Measurements from ENCODE around the gene COX6A1. TPM values are rescaled to one million over a fixed set of nuclear protein-coding genes. Genes with fewer than 3 reads are reported as not detected.

COX6A1 gene
- total and polyA plus RNA-seq, 2 of the 13 experiments (the other 11 are each of a cell fraction or from before 2014, with no cell fraction given), result 542 to 673 TPM

DNA sequence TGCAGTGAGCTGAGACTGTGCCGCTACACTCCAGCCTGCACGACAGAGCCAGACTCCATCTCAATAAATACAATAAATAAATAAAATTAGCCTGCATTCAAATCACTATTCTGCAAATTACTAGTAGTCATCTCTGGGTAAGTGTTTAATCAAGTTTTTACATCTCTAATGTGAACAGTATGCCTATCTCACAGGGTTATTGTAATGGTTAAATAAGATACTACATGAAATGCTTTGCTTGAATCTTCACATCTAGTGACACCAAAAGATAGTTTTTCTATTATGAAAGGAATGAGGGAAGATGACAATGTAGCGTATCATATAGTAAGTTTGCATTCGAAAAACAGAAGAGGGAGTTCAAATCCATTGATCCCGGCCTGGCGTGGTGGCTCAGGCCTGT, 29.5 kb downstream of the COX6A1 start:
- intact Hi-C loops (cut with micrococcal nuclease; ENCODE audit: unreplicated experiment) (loop anchor here (2.0 kb wide), 1 partner anchor 29 kb away; the partner anchor contains the start of gene COX6A1), in situ Hi-C loops (cut with HindIII; ENCODE audit: extremely low pct_ligation_motif_present, low pct_unique_long_range_greater_than_20kb) (no loop called here)
- Histone ChIP-seq H2AFZ (ENCODE audit: low read length) (no peak overlapping the region), H4K20me1 (ENCODE audit: insufficient read depth, low read length) (peaks cover 30% of the 10 kb centered on the region), H3K27ac (ENCODE audit: extremely low read length, insufficient read depth, low read length) (no peak overlapping the region), H3K4me2 (ENCODE audit: low read depth, low read length) (peak overlapping the region; percentile 86), H3K36me3 (replicated peaks in 1 of 2; ENCODE audit: control insufficient read depth in 1 of 2, insufficient read depth in 2 of 2, low read length in 2 of 2) (peaks cover 17 to 43% of the 10 kb centered on the region in 2 experiments), H3K4me3 (replicated peaks in 1 of 3; ENCODE audit: insufficient read depth in 1 of 3, low read depth in 2 of 3, low read length in 3 of 3) (no peak overlapping the region; a peak in 1 of 6 replicates), H3K27me3 (ENCODE audit: control insufficient read depth in 1 of 2, insufficient read depth in 2 of 2, low read length in 2 of 2) (no peaks in the 10 kb centered on the region; a peak in 1 of 5 replicates), H3K9ac (ENCODE audit: insufficient read depth, low read depth, low read length) (peak overlapping the region; percentile 90; the same call in 1 of the 2 replicates), H3K79me2 (ENCODE audit: insufficient read depth, low read length) (peaks cover 46% of the 10 kb centered on the region), H3K4me1 (ENCODE audit: insufficient read depth, low read length) (peaks cover 46% of the 10 kb centered on the region), H3K9me3 (ENCODE audit: low read length) (no peaks in the 10 kb centered on the region)
- BruUV-seq (replicated peaks), result no TSS peak
- DNase-seq (ENCODE audit: low spot score) (no peak), ATAC-seq (no peak), FAIRE-seq (no peak)
- CTCF ChIA-PET (ENCODE audit: low intra/inter-chr PET ratio, low total read pairs), result no interaction called here
- POLR2A ChIA-PET, result interaction anchor here (1.0 to 1.9 kb wide), 7 partner anchors 9 to 30 kb away, joined by 3 to 9 read pairs (median 5); partner anchors contain the start of genes COX6A1, GATC and TRIAP1
- WGBS (ENCODE audit: low lambda C conversion rate), result 97% methylated on average over 6 of the region's 6 CpGs
- TF ChIP-seq THAP11 (CRISPR knock-in tag; IDR thresholded peaks at IDR 0.05) (no peak), KAT7 (CRISPR knock-in tag; IDR thresholded peaks at IDR 0.05; ENCODE audit: borderline replicate concordance) (no peak), TFE3 (CRISPR knock-in tag; IDR thresholded peaks at IDR 0.05) (no peak), GATAD2A (CRISPR knock-in tag; IDR thresholded peaks at IDR 0.05) (no peak), FLYWCH1 (CRISPR knock-in tag; IDR thresholded peaks at IDR 0.05) (no peak), ZFAT (CRISPR knock-in tag; conservative IDR thresholded peaks at IDR 0.05) (no peak), TEAD3 (CRISPR knock-in tag; optimal IDR thresholded peaks at IDR 0.05; ENCODE audit: borderline replicate concordance) (no peak), ZNF761 (CRISPR knock-in tag; conservative IDR thresholded peaks at IDR 0.05) (no peak), DNMT1 (CRISPR knock-in tag; IDR thresholded peaks at IDR 0.05) (no peak), MIER2 (CRISPR knock-in tag; IDR thresholded peaks at IDR 0.05) (no peak), HIC2 (CRISPR knock-in tag; IDR thresholded peaks at IDR 0.05; ENCODE audit: low read depth) (no peak), ZBTB7B (CRISPR knock-in tag; IDR thresholded peaks at IDR 0.05) (no peak), ZNF567 (CRISPR knock-in tag; IDR thresholded peaks at IDR 0.05; ENCODE audit: borderline replicate concordance) (no peak), AFF4 (CRISPR knock-in tag; IDR thresholded peaks at IDR 0.05) (no peak), HOXA5 (CRISPR knock-in tag; IDR thresholded peaks at IDR 0.05) (no peak), ZNF547 (CRISPR knock-in tag; IDR thresholded peaks at IDR 0.05) (no peak)
- TF ChIP-seq, protein P1, sequence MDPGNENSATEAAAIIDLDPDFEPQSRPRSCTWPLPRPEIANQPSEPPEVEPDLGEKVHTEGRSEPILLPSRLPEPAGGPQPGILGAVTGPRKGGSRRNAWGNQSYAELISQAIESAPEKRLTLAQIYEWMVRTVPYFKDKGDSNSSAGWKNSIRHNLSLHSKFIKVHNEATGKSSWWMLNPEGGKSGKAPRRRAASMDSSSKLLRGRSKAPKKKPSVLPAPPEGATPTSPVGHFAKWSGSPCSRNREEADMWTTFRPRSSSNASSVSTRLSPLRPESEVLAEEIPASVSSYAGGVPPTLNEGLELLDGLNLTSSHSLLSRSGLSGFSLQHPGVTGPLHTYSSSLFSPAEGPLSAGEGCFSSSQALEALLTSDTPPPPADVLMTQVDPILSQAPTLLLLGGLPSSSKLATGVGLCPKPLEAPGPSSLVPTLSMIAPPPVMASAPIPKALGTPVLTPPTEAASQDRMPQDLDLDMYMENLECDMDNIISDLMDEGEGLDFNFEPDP (CRISPR knock-in tag; conservative IDR thresholded peaks at IDR 0.05), result no peak

All from HepG2 (cell line).